Muscle of back (tissue), 13 donors: ENCODE results near the gene TRPT1. TPM values are rescaled to one million over a fixed set of nuclear protein-coding genes. Genes with fewer than 3 reads are reported as not detected.
A peak's percentile ranks its signal among the peaks of the same experiment; 100 is the strongest.

Experiments used
- DNase-seq, 3 donors: peaks; one replicate each; pipeline versions ENCODE4 v3.0.0 to v3.0.0-alpha.2; 2013
- long read RNA-seq, 9 donors: transcript quantifications; one replicate each; lab custom pipeline, GENCODE V29; 2026
- polyA plus RNA-seq, 10 donors: library from polyadenylated mRNA; unstranded; fragments of 120-200 nt; gene quantifications; one replicate each; pipeline ENCODE4 v1.2.1, GENCODE V29; 2013; ENCODE audit not compliant: insufficient read length in 10 of 10

The TRPT1 gene
- polyA plus RNA-seq: 10 to 100 TPM; 34.5 to 80.5 (median 64.2) TPM
- long read RNA-seq, donor 1, transcript TRPT1-201 (8 exons, 962 nt): major isoform, 11 of 28 reads
- long read RNA-seq, donor 1, partial matches to known transcripts: 13 of 28 reads
- long read RNA-seq, donor 1, other reads (novel, unspliced or antisense): 0 of 28 reads
- long read RNA-seq, donor 2, transcript TRPT1-201 (8 exons, 962 nt): major isoform, 5 of 7 reads
- long read RNA-seq, donor 2, partial matches to known transcripts: 0 of 7 reads
- long read RNA-seq, donor 2, other reads (novel, unspliced or antisense): 0 of 7 reads
- long read RNA-seq, donor 3: 0 reads
- long read RNA-seq, donor 4, transcript TRPT1-203 (7 exons, 865 nt): major isoform, 6 of 20 reads
- long read RNA-seq, donor 4, partial matches to known transcripts: 10 of 20 reads
- long read RNA-seq, donor 4, other reads (novel, unspliced or antisense): 0 of 20 reads
- long read RNA-seq, donor 5, transcript TRPT1-201 (8 exons, 962 nt): major isoform, 12 of 182 reads
- long read RNA-seq, donor 5, transcript TRPT1-203 (7 exons, 865 nt): minor isoform, 8 of 182 reads
- long read RNA-seq, donor 5, partial matches to known transcripts: 78 of 182 reads
- long read RNA-seq, donor 5, other reads (novel, unspliced or antisense): 83 of 182 reads
- long read RNA-seq, donor 6, transcript TRPT1-203 (7 exons, 865 nt): minor isoform, 8 of 158 reads
- long read RNA-seq, donor 6, transcript TRPT1-201 (8 exons, 962 nt): major isoform, 12 of 158 reads
- long read RNA-seq, donor 6, partial matches to known transcripts: 70 of 158 reads
- long read RNA-seq, donor 6, other reads (novel, unspliced or antisense): 64 of 158 reads
- long read RNA-seq, donor 7, transcript TRPT1-201 (8 exons, 962 nt): major isoform, 6 of 79 reads
- long read RNA-seq, donor 7, partial matches to known transcripts: 29 of 79 reads
- long read RNA-seq, donor 7, other reads (novel, unspliced or antisense): 44 of 79 reads
- long read RNA-seq, donor 8, transcript TRPT1-201 (8 exons, 962 nt): major isoform, 5 of 9 reads
- long read RNA-seq, donor 8, partial matches to known transcripts: 0 of 9 reads
- long read RNA-seq, donor 8, other reads (novel, unspliced or antisense): 0 of 9 reads
- long read RNA-seq, donor 9, partial matches to known transcripts: 0 of 3 reads
- long read RNA-seq, donor 9, other reads (novel, unspliced or antisense): 0 of 3 reads

GRCh38 chr11:64225608-64226506, at the start of gene TRPT1, which contains the start of gene NUDT22:
TRPT1 (minus strand) TSS chr11:64226186; CDS start chr11:64225860, 326 bp downstream.
NUDT22 (plus strand) TSS chr11:64226274; CDS start chr11:64226653, 379 bp downstream.
- peak; percentile 87 to 96 (median 93) for DNase-seq

- DNase-seq: no peak
Measured at GRCh38 chr11:64275031-64275800, 49.2 kb upstream of the TRPT1 start.

- peak; percentile 99 to 100 (median 100) for DNase-seq
Measured at GRCh38 chr11:64269540-64270220, 43.7 kb upstream of the TRPT1 start.

GRCh38 chr11:64268893-64269539, 43.0 kb upstream of the TRPT1 start:
- peak in 1 of 3 donors; percentile 72 for DNase-seq

GRCh38 chr11:64268025-64268892, 42.3 kb upstream of the TRPT1 start:
- DNase-seq: peak in 1 of 3 donors; percentile 69

GRCh38 chr11:64267207-64267945, 41.4 kb upstream of the TRPT1 start:
- DNase-seq: no peak

- no peak for DNase-seq
Measured at GRCh38 chr11:64266339-64266738, 40.4 kb upstream of the TRPT1 start.

- DNase-seq: no peak
Measured at GRCh38 chr11:64265176-64266160, 39.5 kb upstream of the TRPT1 start.

- no peak for DNase-seq
Measured at GRCh38 chr11:64264371-64264852, 38.4 kb upstream of the TRPT1 start.

GRCh38 chr11:64263947-64264317, 37.9 kb upstream of the TRPT1 start:
- no peak for DNase-seq

- no peak for DNase-seq
Measured at GRCh38 chr11:64263021-64263946, 37.3 kb upstream of the TRPT1 start.

GRCh38 chr11:64262271-64263002, 36.5 kb upstream of the TRPT1 start:
- no peak for DNase-seq

GRCh38 chr11:64261556-64262080, 35.6 kb upstream of the TRPT1 start:
- DNase-seq: no peak
